Epithelial cell of proximal tubule (primary cell): ENCODE results near the gene MBP. TPM values are rescaled to one million over a fixed set of nuclear protein-coding genes. Genes with fewer than 3 reads are reported as not detected.
A peak's percentile ranks its signal among the peaks of the same experiment; 100 is the strongest.

Experiments used
- DNase-seq: peaks from one replicate; pipeline ENCODE4 v3.0.0-alpha.2; 2011; ENCODE audit warnings: low read depth
- H3K4me3 ChIP-seq: 2 replicates; pipeline ENCODE4 v1.5.1; 2011; ENCODE audit warnings: low read depth, mild to moderate bottlenecking, low read length
- total RNA-seq: library from RNA; depleted of rRNA; stranded (reverse); fragments of >200 nt; gene quantifications from 2 replicates; pipeline ENCODE4 v1.2.3, GENCODE V29; 2015
- TF ChIP-seq, protein P1 (sequence below): conservative IDR thresholded peaks from 2 replicates; pipeline ENCODE4 v1.5.1; 2012; ENCODE audit warnings: low read depth, mild to moderate bottlenecking, low read length

The MBP gene
- total RNA-seq, 1 donor from 2014 or later, result 19.1 TPM

DNA sequence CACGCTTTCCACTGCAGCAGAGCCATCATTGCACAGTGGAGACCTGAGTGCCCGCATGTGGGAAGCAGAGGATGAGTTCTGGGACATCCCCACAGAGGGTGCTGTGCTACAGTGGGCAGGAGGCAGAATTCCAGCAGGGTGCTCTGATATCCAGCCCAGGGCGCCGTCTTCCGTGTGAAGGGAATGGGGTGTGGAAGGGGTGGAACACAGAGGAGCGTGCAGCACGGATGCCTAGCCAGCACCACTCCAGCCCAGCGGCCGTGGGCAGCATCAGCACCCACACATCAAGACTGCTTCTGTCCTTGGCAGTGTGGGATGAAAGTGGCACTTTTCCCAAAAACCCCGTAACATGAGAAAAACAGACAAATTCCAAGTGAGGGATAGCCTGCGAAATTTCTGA is 175.9 kb downstream of the MBP start:
- H3K4me3 ChIP-seq, result no peak overlapping the region
- no peak for DNase-seq
- TF ChIP-seq, protein P1, sequence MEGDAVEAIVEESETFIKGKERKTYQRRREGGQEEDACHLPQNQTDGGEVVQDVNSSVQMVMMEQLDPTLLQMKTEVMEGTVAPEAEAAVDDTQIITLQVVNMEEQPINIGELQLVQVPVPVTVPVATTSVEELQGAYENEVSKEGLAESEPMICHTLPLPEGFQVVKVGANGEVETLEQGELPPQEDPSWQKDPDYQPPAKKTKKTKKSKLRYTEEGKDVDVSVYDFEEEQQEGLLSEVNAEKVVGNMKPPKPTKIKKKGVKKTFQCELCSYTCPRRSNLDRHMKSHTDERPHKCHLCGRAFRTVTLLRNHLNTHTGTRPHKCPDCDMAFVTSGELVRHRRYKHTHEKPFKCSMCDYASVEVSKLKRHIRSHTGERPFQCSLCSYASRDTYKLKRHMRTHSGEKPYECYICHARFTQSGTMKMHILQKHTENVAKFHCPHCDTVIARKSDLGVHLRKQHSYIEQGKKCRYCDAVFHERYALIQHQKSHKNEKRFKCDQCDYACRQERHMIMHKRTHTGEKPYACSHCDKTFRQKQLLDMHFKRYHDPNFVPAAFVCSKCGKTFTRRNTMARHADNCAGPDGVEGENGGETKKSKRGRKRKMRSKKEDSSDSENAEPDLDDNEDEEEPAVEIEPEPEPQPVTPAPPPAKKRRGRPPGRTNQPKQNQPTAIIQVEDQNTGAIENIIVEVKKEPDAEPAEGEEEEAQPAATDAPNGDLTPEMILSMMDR, result no peak

DNA sequence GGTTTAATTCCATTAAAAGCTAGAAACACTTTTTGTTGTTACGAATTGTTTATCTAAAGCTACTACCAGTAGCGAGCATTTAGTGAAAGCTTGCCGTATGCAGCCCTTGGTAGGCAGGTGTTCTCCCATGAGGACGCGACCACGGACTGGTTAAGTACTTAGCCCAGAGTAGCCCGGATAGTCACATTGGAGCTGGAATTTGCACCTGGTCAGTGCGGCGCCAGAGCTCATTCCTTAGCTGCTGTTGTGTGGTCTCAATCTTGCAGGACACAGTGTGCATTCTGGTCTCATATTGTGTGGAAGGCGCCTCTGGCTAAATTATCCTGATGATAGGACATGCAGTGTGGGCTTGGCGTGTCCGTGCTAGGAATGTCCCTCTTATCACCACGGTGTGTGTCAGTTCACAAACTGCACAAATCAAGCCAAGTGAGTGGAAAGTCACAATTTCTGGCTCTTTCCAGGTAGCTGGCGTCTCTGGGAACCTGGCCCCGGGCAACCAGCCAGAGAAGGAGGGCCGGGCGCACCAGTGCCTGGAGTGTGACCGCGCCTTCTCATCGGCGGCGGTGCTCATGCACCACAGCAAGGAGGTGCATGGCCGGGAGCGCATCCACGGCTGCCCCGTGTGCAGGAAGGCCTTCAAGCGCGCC is 176.9 kb downstream of the MBP start:
- DNase-seq, result no peak
- H3K4me3 ChIP-seq, result no peak overlapping the region
- TF ChIP-seq, protein P1, result no peak

DNA sequence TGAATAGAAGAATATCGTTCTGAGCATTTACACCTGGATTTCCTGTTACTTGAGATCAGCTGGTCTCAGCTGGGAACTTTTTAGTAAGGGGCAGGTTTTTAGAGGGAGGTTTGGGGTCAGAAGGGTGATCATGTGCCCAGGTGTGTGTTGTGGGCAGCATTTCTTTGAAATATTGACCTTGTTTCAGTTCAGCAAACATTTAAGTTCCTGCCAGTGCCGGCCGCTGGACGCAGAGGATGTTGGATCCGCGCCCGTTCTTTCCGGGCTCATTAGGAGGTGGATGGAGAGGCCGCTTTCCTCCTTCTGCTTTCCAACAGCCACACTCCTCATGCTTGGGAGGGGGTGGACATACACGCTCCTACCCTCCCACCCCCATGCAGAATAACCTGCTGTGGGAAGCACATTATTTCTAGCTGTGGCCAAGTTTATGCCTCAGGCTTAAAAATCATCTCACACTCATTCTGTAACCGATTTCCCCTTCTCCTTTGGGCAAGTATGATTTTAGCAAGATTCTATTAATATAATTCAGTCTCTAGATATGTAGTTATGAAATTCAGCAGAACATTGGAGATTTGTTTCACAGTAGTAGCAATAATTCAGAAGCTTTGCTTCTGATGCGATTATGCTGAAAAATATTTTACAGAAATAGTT is 178.9 kb downstream of the MBP start:
- no peak for DNase-seq
- TF ChIP-seq, protein P1, result no peak
- no peak overlapping the region for H3K4me3 ChIP-seq

DNA sequence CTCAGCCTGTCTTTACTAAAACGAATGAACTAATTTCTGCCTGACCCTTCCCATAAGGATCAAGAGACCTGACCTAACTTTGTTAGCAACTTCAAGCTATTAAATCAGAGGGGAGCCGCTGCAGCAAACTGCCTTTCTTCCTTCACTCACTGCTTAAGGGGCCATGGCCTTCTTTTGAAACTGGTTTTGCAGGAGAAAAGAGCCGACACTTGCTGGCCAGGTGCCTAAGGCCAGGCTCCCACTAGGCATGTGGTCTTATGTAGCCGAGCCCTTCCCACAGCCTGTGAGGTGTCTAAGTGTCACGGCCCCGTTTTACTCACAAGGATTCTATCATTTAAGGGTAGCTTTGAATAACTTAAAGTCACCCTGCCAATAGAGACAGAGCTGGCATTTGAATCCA is 179.4 kb downstream of the MBP start:
- DNase-seq, result no peak
- TF ChIP-seq, protein P1, result no peak
- no peak overlapping the region for H3K4me3 ChIP-seq

DNA sequence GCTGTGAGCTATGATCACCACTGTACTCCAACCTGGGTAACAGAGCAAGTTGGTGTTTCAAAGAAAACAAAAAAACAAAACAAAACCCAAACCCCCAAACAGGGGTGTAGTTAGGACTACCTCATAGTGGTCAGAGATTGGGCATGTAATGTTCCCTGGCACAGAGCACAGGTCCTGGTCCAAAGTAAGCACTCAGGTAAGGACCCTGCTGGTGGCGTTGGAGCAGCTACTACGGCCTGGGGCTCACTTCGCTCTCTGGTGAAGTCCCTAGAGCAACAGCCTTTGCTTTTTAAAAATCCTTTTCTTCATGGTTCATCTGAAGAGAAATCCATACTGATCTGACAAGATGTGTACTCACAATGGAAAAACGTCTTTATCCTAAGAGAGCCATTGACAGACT is 179.8 kb downstream of the MBP start:
- DNase-seq, result no peak
- no peak overlapping the region for H3K4me3 ChIP-seq
- TF ChIP-seq, protein P1, result no peak

DNA sequence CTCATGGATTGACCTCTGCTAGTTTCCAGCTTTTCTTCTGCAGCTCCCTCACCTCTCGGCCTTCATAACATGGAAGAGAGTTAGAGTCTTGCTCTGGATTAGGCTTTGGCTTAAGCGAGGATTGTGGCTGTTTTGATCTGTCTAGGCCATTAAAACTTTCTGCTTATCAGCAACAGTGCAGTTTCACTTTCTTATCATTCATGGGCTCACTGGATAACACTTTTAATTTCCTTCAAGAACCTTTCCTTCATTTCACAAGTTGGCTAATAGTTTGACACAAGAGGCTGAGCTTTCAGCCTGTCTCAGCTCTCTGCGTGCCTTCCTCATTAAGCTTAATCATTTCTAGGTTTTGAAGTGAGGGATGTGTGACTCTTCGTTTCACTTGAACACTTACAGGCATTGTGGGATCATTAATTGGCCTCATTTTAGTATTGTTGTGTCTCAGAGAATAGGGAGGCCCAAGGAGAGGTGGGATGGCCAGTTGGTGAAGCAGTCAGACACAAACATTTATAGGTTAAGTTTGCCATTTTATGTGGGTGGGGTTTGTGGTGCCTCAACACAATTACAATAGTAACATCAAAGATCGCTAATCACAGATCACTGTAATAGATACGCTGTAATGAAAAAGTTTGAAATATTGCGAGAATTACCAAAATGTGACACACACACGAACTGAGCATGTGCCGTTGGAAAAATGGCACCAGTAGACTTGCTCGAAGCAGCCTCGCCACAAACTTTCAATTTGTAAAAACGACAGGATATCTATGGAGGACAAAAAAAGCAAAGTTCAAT is 180.9 kb downstream of the MBP start:
- peak; percentile 59 for DNase-seq
- no peak overlapping the region for H3K4me3 ChIP-seq
- TF ChIP-seq, protein P1, result no peak
